HAP-1 (cell line): Measurements from ENCODE around the gene SCAI.
"Not testable (repeated sequence)": the region's sequence is repeated elsewhere in the genome, so short reads cannot be mapped to it uniquely, and the experiment has no call there.

Experiments
- DNase-seq, 2 experiments: peaks; one replicate each; pipeline ENCODE4 v3.0.0-alpha.2; 2016 to 2020; ENCODE audit warnings: low spot score in 2 of 2
- H3K27me3 ChIP-seq: fragments of 250-450 bp; sonication (Bioruptor Pico); 2 replicates; pipeline ENCODE4 v1.5.1; 2020; ENCODE audit warnings: low read depth, mild to moderate bottlenecking, moderate library complexity
- H3K36me3 ChIP-seq: fragments of 250-450 bp; sonication (Bioruptor Pico); replicated peaks from 2 replicates; pipeline ENCODE4 v1.5.1; 2020; ENCODE audit warnings: mild to moderate bottlenecking
- H3K4me1 ChIP-seq: fragments of 250-450 bp; sonication (Bioruptor Pico); 2 replicates; pipeline ENCODE4 v1.5.1; 2020; ENCODE audit warnings: mild to moderate bottlenecking
- H3K4me3 ChIP-seq: fragments of 250-450 bp; sonication (Bioruptor Pico); 2 replicates; pipeline ENCODE4 v1.5.1; 2020; ENCODE audit warnings: mild to moderate bottlenecking, moderate library complexity
- H3K9me3 ChIP-seq: fragments of 250-450 bp; sonication (Bioruptor Pico); 2 replicates; pipeline ENCODE4 v1.5.1; 2020; ENCODE audit warnings: mild to moderate bottlenecking, moderate library complexity
- in situ Hi-C: fragments of 300-500 bp; cut with MboI; formaldehyde crosslinking; loops from 3 replicates; pipeline ENCODE4 v1.14.3; 2020; ENCODE audit warnings: low sequenced_read_pairs, inconsistent platforms, mixed read lengths

SCAI gene

GRCh38 chr9:125003332-125003731 is 140.0 kb downstream of the SCAI start:
- Histone ChIP-seq H3K4me3 (no peak overlapping the region), H3K9me3 (no peaks in the 10 kb centered on the region), H3K36me3 (0 out of 2 replicates have a peak, but pooled peaks cover 3% of the 10 kb centered on the region), H3K4me1 (no peaks in the 10 kb centered on the region), H3K27me3 (no peaks in the 10 kb centered on the region)
- in situ Hi-C loops, result no loop called here
- DNase-seq, result no peak

DNA sequence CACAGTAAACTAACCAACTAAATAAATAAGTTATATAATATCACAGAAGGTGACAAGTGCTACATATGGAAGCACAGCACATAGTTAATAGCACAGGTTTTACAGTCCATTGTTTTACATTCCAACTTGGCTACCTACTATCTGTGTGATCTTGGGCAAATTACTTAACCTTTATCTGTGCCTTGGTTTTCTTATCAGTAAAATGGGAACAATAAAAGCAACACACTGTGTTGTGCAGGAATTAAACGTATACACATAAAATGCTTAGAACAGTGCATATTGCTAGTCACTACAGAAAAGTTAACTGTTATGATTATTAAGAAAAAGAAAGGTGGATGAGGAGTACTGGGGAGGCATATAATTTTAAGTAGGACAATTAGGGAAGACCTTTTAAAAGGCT is 159.6 kb downstream of the SCAI start:
- no peaks in the 10 kb centered on the region for H3K4me1 ChIP-seq
- in situ Hi-C loops, result no loop called here

GRCh38 chr9:124980431-124980830 is 162.9 kb downstream of the SCAI start:
- no peaks in the 10 kb centered on the region for H3K4me1 ChIP-seq
- peaks cover 6% of the 10 kb centered on the region; the same call in 1 of the 2 replicates for H3K36me3 ChIP-seq
- no peaks in the 10 kb centered on the region for H3K27me3 ChIP-seq

More for the DNA sequence above, 159.6 kb downstream of the SCAI start:
- Histone ChIP-seq H3K4me3 (no peak overlapping the region), H3K36me3 (peaks cover 6% of the 10 kb centered on the region; the same call in 1 of the 2 replicates), H3K27me3 (no peaks in the 10 kb centered on the region), H3K9me3 (no peaks in the 10 kb centered on the region)
- DNase-seq, result no peak

GRCh38 chr9:124975131-124975530 is 168.2 kb downstream of the SCAI start:
- Histone ChIP-seq H3K27me3 (no peaks in the 10 kb centered on the region), H3K4me1 (no peaks in the 10 kb centered on the region), H3K36me3 (peaks cover 9% of the 10 kb centered on the region), H3K4me3 (no peak overlapping the region), H3K9me3 (no peaks in the 10 kb centered on the region)
- in situ Hi-C loops, result no loop called here
- DNase-seq, result no peak

More at GRCh38 chr9:124980431-124980830, 162.9 kb downstream of the SCAI start:
- H3K9me3 ChIP-seq, result no peaks in the 10 kb centered on the region
- no peak for DNase-seq
- in situ Hi-C loops, result no loop called here
- no peak overlapping the region for H3K4me3 ChIP-seq

- no peak overlapping the region for H3K4me3 ChIP-seq
- no peaks in the 10 kb centered on the region for H3K4me1 ChIP-seq
- in situ Hi-C loops, result no loop called here
- DNase-seq, result no peak
- peaks cover 9% of the 10 kb centered on the region for H3K36me3 ChIP-seq
- H3K27me3 ChIP-seq, result no peaks in the 10 kb centered on the region
- H3K9me3 ChIP-seq, result no peaks in the 10 kb centered on the region
Observed at GRCh38 chr9:124973807-124974206, 169.5 kb downstream of the SCAI start.

- DNase-seq, result no peak
- H3K9me3 ChIP-seq, result no peaks in the 10 kb centered on the region
- H3K36me3 ChIP-seq, result peaks cover 9% of the 10 kb centered on the region
- no peak overlapping the region for H3K4me3 ChIP-seq
- in situ Hi-C loops, result no loop called here
- no peaks in the 10 kb centered on the region for H3K27me3 ChIP-seq
- no peaks in the 10 kb centered on the region for H3K4me1 ChIP-seq
Observed at GRCh38 chr9:124972241-124972770, 171.0 kb downstream of the SCAI start.

DNA sequence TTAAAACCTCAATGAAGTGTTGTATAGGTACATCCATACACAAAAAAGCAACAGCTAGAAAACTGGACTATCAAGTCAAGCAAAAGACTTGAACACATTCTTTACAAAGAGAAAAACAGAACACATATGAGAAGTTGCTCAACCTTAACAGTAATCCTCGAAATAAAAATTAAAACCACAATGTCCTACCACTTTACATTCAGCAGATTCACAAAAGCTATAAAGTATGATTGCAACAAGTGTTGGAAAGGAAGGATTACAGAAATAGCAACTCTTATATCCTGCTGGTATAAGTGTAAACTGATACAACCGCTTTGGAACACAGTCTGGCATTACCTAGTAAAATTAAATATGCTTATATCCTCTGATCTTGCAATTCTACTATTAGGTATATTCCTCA is 173.9 kb downstream of the SCAI start:
- in situ Hi-C loops, result no loop called here
- DNase-seq, result no peak
- Histone ChIP-seq H3K4me1 (no peaks in the 10 kb centered on the region), H3K4me3 (no peak overlapping the region), H3K36me3 (peaks cover 9% of the 10 kb centered on the region), H3K9me3 (no peaks in the 10 kb centered on the region), H3K27me3 (no peaks in the 10 kb centered on the region)

- Histone ChIP-seq H3K4me1 (no peaks in the 10 kb centered on the region), H3K9me3 (no peaks in the 10 kb centered on the region), H3K27me3 (no peaks in the 10 kb centered on the region), H3K4me3 (no peak overlapping the region), H3K36me3 (peaks cover 9% of the 10 kb centered on the region)
- DNase-seq, result no peak
- in situ Hi-C loops, result no loop called here
Observed at GRCh38 chr9:124968238-124968637, 175.1 kb downstream of the SCAI start.

DNA sequence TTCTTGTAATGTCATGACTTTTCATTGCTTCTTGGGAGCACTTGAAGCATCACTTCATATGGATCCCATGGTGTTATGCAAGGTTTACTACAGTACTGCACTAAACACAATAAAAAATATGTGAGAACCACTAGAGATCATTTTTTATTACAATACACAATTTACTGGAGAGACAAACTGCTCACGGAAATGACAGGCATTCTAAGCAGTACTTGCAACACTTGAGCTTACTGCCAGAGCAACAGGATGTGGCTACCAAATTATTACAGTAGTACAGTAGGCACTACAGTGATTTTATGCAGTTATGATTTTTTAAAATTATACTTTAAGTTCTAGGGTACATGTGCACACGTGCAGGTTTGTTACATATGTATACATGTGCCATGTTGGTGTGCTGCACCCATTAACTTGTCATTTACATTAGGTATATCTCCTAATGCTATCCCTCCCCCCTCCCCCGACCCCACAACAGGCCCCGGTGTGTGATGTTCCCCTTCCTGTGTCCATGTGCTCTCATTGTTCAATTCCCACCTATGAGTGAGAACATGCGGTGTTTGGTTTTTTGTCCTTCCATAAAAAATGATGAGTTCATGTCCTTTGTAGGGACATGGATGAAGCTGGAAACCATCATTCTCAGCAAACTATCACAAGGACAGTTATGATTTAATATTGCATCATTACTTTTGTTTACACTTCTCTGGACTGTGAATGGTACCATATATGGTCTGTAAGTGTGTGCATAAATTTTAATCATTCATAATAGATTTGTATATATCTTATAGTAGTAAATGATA is 177.4 kb downstream of the SCAI start:
- H3K4me3 ChIP-seq, H3K36me3 ChIP-seq, H3K27me3 ChIP-seq, H3K4me1 ChIP-seq, in situ Hi-C loops, H3K9me3 ChIP-seq, DNase-seq: not testable (repeated sequence)

DNA sequence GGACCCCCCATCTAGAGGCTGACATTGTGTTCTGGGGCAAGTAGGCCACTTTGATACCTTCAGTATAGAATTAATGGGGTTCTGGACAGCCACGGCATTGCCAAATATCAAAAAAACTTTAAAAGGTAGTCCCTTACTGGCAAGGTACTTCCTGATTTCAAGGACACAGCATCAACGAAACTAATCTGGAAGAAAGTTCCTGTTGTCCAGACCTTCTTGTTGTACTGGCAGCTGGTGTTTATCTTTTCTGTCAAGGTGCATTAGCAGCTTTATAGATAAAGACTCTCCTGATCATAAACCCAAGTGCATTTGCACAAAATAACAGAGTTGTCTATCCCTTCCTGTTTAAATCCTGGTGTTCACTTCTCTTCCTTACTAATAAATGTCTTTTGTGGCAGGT is 178.7 kb downstream of the SCAI start:
- in situ Hi-C loops, result no loop called here
- no peak for DNase-seq
- no peaks in the 10 kb centered on the region for H3K4me1 ChIP-seq
- H3K4me3 ChIP-seq, result no peak overlapping the region
- no peaks in the 10 kb centered on the region for H3K27me3 ChIP-seq
- H3K36me3 ChIP-seq, result no peaks in the 10 kb centered on the region
- H3K9me3 ChIP-seq, result no peaks in the 10 kb centered on the region

- no peak overlapping the region for H3K4me3 ChIP-seq
- H3K36me3 ChIP-seq, result no peaks in the 10 kb centered on the region
- no peaks in the 10 kb centered on the region for H3K4me1 ChIP-seq
- in situ Hi-C loops, result no loop called here
- no peaks in the 10 kb centered on the region for H3K9me3 ChIP-seq
- no peak for DNase-seq
- H3K27me3 ChIP-seq, result no peaks in the 10 kb centered on the region
Observed at GRCh38 chr9:124964056-124964455, 179.3 kb downstream of the SCAI start.

DNA sequence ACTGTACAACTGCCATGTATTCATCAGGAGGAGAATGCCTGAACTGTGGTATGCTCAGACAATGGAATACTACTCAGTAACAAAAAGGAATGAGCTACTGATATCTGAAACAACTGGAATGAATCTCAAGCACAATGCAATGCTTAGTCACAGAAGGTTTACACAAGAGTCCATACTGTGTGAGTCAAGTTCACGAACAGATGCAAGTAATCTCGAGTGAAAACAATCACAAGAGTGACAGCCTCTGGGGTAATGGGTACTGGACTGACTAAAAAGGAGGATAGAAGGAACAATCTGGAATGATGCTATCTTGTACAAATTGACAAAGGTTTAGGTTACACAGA is 182.9 kb downstream of the SCAI start:
- no peak for DNase-seq
- in situ Hi-C loops, result no loop called here
- no peaks in the 10 kb centered on the region for H3K36me3 ChIP-seq
- H3K9me3 ChIP-seq, result no peaks in the 10 kb centered on the region
- H3K4me3 ChIP-seq, result no peak overlapping the region
- H3K27me3 ChIP-seq, result no peaks in the 10 kb centered on the region
- H3K4me1 ChIP-seq, result no peaks in the 10 kb centered on the region

GRCh38 chr9:124959671-124960408 is 183.5 kb downstream of the SCAI start:
- H3K4me3 ChIP-seq, in situ Hi-C loops, H3K9me3 ChIP-seq, H3K27me3 ChIP-seq, H3K4me1 ChIP-seq, DNase-seq, H3K36me3 ChIP-seq: not testable (repeated sequence)

- H3K27me3 ChIP-seq, result no peaks in the 10 kb centered on the region
- H3K4me3 ChIP-seq, result no peak overlapping the region
- no peaks in the 10 kb centered on the region for H3K9me3 ChIP-seq
- in situ Hi-C loops, result no loop called here
- no peaks in the 10 kb centered on the region for H3K4me1 ChIP-seq
- no peaks in the 10 kb centered on the region for H3K36me3 ChIP-seq
- no peak for DNase-seq
Observed at GRCh38 chr9:124954255-124954654, 189.1 kb downstream of the SCAI start.
